Endothelial cell (in vitro differentiated cells): Measurements from ENCODE around the gene C12orf60. TPM values are rescaled to one million over a fixed set of nuclear protein-coding genes. Genes with fewer than 3 reads are reported as not detected.

Source experiments
- DNase-seq: peaks from one replicate; pipeline ENCODE4 v3.0.0; 2021; ENCODE audit warnings: low spot score
- H3K27ac Mint-ChIP-seq: one replicate; pipeline ENCODE4 v1.8.0; 2021; ENCODE audit warnings: mixed read lengths, inconsistent platforms; ENCODE audit not compliant: unreplicated experiment
- H3K27me3 Mint-ChIP-seq: one replicate; pipeline ENCODE4 v1.8.0; 2021; ENCODE audit warnings: mild to moderate bottlenecking, moderate library complexity, mixed read lengths, inconsistent platforms; ENCODE audit not compliant: unreplicated experiment
- H3K36me3 Mint-ChIP-seq: one replicate; pipeline ENCODE4 v1.8.0; 2021; ENCODE audit warnings: mild to moderate bottlenecking, low read depth, mixed read lengths, inconsistent platforms; ENCODE audit not compliant: unreplicated experiment
- H3K4me1 Mint-ChIP-seq: one replicate; pipeline ENCODE4 v1.8.0; 2021; ENCODE audit warnings: mild to moderate bottlenecking, mixed read lengths, inconsistent platforms; ENCODE audit not compliant: unreplicated experiment
- H3K4me3 Mint-ChIP-seq: one replicate; pipeline ENCODE4 v1.8.0; 2021; ENCODE audit warnings: mild to moderate bottlenecking, mixed read lengths, inconsistent platforms; ENCODE audit not compliant: unreplicated experiment
- H3K9me3 Mint-ChIP-seq: one replicate; pipeline ENCODE4 v1.8.0; 2021; ENCODE audit warnings: mixed read lengths, inconsistent platforms; ENCODE audit not compliant: unreplicated experiment
- total RNA-seq: library from RNA; stranded (reverse); fragmentation: NEBNext Ultra II Directional; extraction: Animal tissue kit (Norgen Biotek cat#: 25700); gene quantifications from one replicate; pipeline ENCODE4 v1.2.1, GENCODE V29; 2021; ENCODE audit not compliant: unreplicated experiment
- TF ChIP-seq, protein P1 (sequence below): fragments of 200-600 bp; sonication (generic); IDR thresholded peaks from one replicate; pipeline ENCODE4 v1.5.0; 2021; ENCODE audit warnings: antibody characterized with exemption; ENCODE audit not compliant: unreplicated experiment

The C12orf60 gene
- total RNA-seq, 1 donor from 2014 or later, result 1.8 TPM

DNA sequence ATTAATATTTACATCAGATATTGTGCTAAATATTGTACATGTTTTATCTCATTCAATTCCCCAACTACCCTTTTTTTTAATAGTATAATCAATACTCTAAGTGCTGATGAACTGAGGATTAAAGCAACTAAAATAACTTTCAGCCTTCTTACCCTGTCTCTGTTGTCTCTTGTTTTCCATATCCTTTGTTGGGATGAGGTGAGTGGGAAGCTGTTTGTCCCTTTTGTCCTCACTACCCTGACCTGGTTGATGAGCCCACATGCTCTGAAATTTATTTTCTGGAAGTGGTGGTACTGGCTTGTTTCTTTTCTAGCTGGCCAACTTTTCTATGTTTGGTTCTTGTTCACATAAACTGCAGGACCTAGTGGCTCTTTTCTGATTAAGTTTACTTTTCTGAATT, 49.4 kb downstream of the C12orf60 start:
- no peak for DNase-seq
- Mint-ChIP-seq H3K4me3 (no peak overlapping the region), H3K27me3 (peaks cover 3% of the 10 kb centered on the region)

DNA sequence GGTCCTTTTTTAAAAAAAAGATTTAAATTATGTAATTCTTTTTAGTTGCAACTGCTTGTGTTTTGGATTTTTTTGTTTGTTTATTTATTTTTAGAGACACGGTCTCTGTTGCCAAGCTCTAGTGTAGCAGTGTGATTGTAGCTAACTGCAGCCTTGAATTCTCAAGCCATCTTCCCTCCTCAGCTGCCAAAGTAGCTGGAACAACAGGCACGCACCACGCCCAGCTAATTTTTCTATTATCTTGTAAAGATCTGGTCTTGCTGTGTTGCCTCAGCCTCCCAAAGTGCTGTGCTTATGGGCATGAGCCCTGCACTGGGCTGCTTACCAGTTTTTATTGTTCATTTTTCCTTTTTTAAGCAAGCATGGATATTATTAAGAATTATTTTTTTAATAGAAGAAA, 50.5 kb downstream of the C12orf60 start:
- Mint-ChIP-seq H3K4me3 (no peak overlapping the region), H3K4me1 (no peaks in the 10 kb centered on the region), H3K27me3 (peaks cover 3% of the 10 kb centered on the region), H3K36me3 (no peaks in the 10 kb centered on the region), H3K9me3 (no peaks in the 10 kb centered on the region), H3K27ac (no peak overlapping the region)
- TF ChIP-seq, protein P1, sequence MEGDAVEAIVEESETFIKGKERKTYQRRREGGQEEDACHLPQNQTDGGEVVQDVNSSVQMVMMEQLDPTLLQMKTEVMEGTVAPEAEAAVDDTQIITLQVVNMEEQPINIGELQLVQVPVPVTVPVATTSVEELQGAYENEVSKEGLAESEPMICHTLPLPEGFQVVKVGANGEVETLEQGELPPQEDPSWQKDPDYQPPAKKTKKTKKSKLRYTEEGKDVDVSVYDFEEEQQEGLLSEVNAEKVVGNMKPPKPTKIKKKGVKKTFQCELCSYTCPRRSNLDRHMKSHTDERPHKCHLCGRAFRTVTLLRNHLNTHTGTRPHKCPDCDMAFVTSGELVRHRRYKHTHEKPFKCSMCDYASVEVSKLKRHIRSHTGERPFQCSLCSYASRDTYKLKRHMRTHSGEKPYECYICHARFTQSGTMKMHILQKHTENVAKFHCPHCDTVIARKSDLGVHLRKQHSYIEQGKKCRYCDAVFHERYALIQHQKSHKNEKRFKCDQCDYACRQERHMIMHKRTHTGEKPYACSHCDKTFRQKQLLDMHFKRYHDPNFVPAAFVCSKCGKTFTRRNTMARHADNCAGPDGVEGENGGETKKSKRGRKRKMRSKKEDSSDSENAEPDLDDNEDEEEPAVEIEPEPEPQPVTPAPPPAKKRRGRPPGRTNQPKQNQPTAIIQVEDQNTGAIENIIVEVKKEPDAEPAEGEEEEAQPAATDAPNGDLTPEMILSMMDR, result no peak
- no peak for DNase-seq

More for the DNA sequence above, 49.4 kb downstream of the C12orf60 start:
- Mint-ChIP-seq H3K4me1 (no peaks in the 10 kb centered on the region), H3K9me3 (no peaks in the 10 kb centered on the region), H3K27ac (no peak overlapping the region), H3K36me3 (no peaks in the 10 kb centered on the region)
- TF ChIP-seq, protein P1, result no peak

DNA sequence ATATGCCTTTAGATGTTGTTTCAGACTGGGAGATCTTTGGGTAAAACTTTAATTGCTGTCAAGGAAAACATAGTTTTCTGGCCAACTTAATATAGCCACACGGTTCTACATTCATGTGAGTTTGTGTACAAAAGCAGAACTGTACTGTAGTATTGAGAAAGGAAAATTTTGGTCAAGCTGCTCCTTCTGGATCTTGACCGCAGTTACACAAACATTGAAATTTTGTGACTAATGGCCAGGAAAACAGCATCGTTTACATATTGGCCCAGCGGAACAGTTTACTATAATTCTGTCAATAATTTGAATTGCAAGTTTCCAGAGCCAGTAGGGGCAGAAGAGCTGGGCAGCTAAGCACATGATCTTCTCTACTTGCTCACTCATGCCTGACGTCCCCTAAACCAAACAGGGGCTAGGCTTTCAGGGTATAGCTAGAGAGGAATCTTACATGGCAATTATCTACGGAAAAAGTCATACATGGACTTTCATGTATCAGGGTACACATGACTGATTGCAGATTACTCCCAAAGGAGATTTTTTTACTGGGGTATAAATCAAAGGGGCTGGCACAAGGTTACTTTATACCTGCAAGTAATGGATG, 51.2 kb downstream of the C12orf60 start:
- peaks cover 5% of the 10 kb centered on the region for H3K36me3 Mint-ChIP-seq
- H3K9me3 Mint-ChIP-seq, result no peaks in the 10 kb centered on the region
- DNase-seq, result no peak
- H3K27ac Mint-ChIP-seq, result no peak overlapping the region
- H3K27me3 Mint-ChIP-seq, result peaks cover 3% of the 10 kb centered on the region
- H3K4me3 Mint-ChIP-seq, result no peak overlapping the region
- TF ChIP-seq, protein P1, result no peak
- no peaks in the 10 kb centered on the region for H3K4me1 Mint-ChIP-seq

- DNase-seq, result no peak
- TF ChIP-seq, protein P1, result no peak
- Mint-ChIP-seq H3K9me3 (no peaks in the 10 kb centered on the region), H3K27ac (no peak overlapping the region), H3K36me3 (peaks cover 10% of the 10 kb centered on the region), H3K4me1 (no peaks in the 10 kb centered on the region), H3K4me3 (no peak overlapping the region), H3K27me3 (no peaks in the 10 kb centered on the region)
Observed at GRCh38 chr12:14858513-14858912, 55.0 kb downstream of the C12orf60 start.

GRCh38 chr12:14860490-14860889, 57.0 kb downstream of the C12orf60 start:
- Mint-ChIP-seq H3K36me3 (peaks cover 10% of the 10 kb centered on the region), H3K4me3 (no peak overlapping the region), H3K9me3 (no peaks in the 10 kb centered on the region), H3K27ac (no peak overlapping the region), H3K27me3 (no peaks in the 10 kb centered on the region), H3K4me1 (no peaks in the 10 kb centered on the region)
- DNase-seq, result no peak
- TF ChIP-seq, protein P1, result no peak
